CD1c-positive myeloid dendritic cell (primary cell): ENCODE results near the gene SRP68.

Experiments used
- DNase-seq: peaks from one replicate; pipeline ENCODE4 v3.0.0-alpha.2; 2016; ENCODE audit errors: extremely low spot score

The SRP68 gene

DNA sequence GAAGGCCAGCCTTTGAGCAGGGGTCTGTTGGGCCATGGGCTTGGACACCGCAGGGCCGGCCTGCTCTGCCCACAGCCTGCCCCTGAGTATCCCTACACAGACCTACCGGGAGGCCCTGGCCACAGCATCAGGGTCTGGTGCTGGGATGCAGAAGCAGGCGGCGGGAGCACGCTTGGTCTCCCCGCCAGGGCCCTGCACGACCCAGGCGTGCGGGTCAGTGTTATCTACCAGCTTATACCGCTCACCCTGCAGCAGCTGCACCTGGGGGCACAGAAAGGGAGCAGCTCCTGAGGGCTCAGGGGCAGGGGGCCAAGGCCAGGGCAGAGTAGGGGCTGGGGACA, 54.0 kb downstream of the SRP68 start:
- no peak for DNase-seq

DNA sequence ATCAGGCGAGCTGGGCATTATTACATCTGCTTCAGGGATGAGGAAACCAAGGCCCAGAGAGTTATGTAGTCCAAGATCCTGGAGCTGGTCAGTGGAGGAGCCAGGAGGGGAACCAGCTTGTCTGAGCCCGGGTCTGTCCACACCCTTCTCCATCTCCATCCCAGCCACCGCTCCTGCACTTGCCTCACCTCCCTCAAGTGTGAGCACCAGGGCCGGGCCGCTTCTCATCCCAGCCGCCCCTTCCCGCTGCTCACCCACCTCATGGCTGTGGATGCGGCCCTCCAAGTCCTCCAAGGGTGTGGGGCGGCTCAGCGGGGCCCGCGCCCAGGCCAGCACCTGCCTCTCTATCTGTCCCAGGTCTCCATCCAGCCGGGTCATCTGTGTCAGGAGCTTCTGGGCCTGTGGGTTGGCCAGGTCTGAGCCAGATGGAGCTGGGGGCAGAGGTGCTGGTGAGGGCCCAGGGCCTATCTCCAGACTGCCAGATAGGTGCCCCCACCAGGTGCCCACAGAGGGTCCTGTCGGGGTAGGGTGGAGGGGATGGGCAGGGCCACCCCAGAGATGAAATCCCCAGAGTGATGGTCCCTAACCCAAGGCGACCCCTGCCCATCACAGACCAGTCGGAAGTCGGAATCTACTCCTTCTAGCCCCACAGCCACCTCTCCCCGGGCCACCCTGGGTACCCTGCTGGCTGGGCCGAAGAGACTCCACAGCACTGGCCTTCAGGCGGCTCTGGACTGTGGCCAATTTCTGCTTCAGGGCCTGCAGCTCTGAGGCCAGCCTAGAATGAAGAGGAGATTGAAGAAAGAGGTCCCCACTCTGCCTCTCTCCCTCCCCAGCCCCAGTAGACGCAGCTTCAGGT, 54.6 kb downstream of the SRP68 start:
- DNase-seq: no peak

DNA sequence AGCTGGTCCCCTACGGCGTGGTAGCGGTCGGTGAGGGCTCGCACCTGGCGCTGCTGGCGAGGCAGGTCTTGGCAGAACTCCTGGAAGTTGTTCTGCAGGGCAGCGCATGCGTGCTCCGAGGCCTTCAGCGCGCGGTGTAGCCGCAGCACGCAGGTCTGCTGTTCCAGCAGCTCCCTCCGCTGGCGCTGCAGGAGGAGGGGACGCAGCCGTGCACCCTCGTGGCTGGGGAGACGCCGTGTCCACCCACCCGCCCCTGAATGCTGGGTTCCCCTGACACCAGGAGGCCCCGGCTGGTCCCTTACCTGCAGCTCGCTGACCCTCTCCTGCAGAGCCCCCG, 57.4 kb downstream of the SRP68 start:
- no peak for DNase-seq

DNA sequence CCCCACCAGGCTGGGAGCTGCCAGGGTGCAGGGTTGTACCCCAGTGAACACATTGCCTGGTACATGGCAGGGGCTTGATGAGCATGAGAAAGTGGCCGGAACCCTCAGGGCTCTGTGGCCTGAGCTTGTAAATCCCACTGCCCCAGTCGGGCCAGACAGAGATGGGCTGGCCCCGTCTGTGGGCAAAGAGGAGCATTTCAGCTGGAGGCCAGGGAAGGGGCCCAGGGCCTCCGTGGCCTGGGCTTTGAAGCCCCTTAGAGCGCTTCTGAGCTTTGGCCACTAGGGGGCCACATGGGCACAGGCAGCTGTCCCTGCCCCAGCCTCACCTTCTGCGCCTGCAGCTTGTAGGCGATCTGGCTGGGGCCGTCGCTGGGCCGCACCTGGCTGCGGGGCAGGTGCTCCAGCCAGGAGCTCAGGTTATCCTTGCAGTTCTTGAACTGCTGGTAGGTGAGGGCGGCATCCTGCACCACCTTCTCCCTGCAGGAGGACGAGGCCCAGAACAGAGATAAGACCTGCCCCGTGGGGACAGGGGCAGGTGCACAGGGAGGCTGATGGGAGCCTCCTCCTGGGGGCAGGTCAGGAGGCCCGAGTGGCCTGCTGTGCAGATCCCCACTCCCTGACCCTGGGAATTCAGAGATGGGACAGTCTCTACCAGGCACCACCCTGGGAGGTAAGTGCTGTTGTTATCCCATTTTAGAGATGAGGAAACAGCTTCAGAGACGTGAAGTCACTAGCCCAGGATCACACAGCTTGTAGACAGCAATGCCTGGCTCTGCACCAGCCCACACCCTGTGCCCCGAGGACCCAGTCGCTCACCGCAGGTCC, 58.0 kb downstream of the SRP68 start:
- DNase-seq: peak; percentile 79

DNA sequence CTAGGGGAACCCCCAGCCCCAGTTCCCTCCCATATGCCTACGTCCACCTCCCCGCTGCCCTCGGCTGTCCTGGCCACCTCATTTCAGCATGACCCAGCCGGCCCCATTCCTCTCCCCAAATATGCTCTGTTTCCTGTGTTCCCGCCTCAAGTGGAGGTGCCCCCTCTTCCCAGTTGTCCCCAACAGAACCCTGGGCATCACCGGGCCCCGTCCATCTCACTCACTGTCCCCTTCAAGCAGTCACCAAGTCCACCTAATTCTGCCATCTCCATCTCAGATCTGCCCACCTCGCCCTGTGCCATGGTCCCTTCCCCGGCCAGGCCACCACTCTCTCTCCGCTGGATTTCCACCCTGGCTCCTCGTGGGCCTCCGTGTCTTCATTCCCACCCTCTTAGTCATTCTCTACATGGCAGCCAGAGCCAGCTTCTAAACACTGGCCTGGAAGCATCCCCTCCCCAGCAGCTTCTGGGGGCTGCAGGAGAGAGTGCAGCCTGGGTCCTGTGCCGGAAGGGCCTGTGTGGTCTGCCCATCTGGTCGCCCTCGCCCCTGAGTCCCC, 58.9 kb downstream of the SRP68 start:
- DNase-seq: no peak

DNA sequence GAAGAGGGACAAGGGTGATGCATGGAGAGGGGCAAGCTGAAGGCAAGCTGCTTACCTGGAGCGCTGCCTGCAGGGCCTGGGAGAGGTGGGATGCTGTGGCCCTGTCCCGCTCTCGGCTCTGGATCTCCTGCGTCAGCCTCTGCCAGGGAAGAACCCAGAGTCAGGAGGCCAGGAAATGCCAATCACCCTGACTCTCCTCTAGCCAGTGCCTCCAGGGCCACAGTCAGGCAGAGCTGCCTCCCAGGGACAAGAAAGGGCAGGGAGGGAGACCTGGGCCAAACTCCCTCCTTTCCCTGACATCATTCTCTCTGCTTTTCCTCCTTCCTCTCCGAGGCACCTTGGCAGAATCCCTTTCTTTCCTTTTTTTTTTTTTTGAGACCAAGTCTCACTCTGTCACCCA, 60.4 kb downstream of the SRP68 start:
- DNase-seq: no peak

DNA sequence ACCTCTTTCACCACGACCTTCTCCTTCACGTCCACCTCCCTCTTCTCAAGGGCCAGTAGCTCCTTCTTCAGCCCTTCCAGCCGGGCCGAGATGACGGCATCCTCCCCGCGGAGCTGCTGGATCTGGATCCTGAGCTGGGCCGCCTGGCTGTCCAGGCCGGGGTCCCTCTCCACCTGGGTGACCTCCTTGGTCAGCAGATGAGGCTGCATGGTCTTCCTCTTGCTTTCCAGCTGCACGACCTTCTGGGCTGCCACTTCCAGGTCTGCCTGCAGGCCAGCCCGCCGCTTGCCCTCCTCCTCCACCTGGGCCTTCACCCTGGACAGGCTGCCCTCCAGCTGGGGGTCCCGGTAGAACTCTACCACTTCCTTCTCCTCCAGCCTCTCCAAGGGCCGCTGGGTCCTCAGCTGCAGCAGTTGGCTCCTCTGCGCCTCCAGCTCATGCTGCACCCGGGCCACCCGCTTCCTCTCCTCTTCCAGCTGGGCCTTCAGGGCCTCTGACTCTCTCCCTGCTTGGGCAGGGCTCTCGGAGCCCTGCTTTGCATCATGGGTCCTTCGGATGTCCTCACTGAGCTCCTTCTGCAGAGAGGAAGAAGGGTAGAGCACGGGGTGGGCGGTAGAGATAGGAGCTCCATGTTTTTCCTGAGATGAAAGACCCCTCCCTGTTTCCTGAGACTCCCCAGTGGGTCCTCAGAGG, 62.2 kb downstream of the SRP68 start:
- no peak for DNase-seq

DNA sequence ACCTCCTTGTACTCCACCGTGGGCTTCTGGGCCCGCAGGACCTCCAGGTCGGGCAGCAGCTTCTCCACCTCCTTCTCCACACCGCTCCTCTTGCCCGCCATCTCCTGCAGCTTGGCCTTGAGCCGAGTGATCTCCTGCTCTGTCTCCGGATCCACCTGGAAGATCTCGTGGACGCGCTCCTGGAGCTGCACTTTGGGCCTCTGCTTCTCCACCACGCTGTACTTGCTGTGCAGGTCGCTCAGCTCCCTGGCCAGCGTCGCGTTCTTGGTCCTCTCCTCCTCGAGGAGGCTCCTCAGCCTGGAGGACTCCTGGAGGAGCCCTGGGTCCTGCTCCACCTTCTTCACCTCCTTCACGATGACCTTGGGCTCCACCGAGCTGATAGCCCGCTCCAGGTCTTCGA, 62.9 kb downstream of the SRP68 start:
- no peak for DNase-seq

DNA sequence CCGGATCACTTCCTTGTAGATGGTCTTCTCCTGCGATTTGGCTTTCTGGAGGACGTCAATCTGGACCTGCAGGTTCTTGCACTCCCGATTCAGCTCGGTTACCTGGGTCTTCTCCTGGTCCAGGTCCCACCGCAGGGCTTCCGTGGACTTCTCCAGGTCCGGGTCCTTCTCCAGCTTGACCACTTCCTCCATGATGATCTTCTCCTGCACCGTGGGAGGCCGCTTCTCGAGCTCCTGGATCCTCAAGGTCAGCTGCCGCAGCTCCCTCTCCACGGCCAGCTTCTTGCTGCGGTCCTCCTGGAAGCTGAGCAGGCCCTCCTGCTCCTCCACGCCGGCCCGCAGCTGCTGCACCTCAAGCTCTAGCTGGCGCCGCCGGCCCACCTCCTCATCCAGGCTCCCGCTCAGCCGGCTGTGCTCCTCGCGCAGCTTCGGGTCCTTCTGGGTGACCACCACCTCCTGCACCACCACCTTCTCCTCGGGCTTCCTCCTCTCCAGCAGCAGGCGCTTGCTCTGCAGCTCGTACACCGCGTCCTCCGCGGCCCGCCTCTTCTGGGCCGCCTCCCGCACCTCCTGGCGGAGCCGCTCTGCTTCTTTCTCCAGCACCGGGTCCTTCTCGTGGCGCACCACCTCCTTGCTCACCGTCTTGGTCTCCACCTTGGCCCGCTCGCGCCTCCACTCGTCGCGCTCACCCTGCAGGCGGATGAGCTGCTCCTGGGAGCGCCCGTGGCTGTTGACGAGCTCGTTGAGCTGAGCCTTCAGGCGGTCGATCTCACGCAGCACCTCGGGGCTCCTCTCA, 63.5 kb downstream of the SRP68 start:
- no peak for DNase-seq

DNA sequence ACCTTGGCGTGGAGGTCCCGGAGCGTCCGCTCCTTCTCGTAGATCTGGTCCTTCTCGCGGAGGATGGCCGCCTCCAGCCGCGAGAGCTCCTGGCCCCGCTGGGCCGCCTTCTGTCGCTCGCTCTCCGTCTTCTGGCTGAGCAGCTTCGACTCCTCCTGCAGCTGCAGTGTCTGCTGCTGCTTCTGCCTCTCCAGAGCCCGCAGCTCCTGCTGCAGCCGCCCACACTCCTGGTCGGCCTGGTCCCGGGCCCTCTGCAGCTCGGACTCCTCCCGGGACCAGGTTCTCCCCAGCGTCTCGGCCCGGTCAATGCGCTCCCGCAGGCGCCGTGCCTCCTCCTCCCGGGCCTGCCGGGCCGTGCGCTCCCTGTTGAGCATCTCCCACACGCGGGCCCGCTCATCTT, 64.1 kb downstream of the SRP68 start:
- DNase-seq: no peak

DNA sequence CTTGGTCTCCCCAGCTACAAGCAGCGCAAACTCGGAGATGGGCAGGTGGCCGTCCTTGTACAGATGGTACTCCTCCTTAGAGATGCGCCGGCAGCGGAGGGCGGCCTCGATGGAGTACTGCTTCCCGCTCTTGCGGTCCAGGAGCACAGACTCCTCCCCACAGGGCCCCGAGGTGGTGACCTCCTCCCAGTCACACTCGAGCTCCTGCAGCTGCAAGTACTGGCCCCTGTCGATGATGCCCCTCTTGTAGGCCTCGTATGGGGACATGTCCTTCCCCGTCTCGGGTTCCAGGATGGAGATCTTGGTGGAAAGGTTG, 64.5 kb downstream of the SRP68 start:
- DNase-seq: no peak

DNA sequence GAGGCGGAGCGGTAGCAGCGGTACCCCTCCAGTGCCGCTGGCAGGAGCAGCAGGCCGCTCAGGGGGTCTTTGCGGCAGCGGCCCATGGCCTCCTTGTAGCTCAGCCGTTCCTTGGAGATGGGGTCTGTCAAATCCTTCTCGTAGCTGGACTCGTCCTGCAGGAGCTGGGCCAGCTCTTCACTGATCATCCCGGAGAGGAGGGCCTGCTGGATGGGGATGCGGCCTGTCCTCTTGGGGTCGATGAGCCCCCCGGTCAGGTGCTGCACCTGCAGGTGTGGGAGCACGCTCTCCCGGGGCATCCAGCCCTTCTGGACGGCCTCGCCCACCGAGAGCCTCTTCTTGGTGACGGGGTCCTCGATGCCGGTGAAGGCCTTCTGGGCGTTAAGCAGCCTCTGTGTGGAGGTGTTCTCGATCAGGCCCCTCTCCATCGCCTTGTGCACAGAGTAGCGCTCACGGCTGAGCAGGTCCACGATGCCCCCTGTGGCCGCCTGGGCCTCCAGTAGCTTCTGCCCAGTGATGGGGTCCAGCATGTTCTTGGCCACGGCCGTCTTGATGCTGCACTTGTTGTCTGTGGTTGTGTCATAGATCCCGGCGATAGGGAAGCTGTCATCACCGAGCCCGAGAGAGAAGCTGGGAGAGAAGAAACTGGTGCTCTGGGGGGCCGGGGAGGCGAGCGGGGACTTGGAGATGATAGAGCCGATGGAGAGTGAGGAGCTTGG, 65.0 kb downstream of the SRP68 start:
- DNase-seq: no peak

DNA sequence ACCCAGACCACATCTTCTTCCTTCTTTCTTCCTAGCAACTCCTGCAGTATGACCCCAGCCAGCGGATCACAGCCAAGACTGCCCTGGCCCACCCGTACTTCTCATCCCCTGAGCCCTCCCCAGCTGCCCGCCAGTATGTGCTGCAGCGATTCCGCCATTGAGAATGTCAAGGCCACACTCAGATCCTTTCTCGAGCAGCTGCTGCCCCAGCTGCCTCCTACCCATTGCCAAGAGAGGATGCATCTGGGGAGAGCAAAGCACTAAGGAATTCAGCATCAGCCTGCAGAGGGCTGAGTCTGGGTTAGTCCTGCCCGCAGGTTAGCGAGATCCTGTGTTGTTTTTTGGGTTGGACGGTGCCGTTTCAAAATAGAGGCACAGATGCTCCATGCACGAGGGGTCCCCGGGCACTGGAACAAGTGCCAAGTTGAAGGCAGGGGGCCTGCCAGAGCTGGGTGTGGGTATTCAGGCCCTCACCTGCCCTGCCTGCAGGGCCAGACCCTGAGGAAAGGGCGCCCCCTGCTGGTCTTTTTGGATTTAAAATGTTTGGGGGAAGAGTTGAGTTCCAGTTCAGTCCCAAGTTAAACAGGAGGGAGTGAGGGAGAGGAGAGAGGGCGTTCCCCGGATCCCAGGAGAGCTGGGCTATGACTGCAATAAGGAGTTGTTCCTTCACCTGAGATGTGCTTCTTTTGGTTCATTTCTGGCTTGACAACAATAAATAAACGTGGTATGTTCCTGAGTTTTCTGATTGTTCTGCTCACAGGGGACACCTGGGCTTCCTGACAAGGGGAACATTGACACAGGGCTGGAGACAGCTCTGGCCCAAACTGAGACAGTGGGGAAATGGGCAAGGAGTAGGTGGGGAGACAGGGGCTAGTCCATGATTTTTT, 66.8 kb downstream of the SRP68 start:
- peak; percentile 83 for DNase-seq

DNA sequence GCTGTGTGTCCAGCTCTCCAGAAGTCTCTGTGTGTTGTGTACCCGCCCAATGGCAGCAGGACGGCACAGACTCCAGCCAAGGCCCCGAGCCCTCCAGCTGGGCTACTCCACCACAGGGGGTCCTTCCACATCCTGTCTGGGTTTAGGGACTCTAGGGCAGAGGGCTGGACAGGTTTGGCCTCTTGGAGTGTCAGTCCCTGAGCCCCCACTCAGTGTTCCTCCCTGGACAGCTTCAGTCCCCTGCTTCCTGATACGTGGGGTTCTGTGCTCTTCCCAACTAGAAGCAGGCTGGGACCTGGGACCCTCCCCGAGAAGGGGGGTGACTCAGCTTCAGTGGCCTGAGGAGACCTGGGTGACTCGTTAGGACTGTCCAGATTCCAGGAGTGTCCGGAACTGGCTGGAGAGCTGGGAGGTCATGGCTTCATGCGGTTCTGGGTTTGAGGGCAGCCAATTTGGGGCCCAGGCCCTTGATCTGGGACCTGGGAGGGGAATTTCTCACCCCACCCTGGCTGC, 67.5 kb downstream of the SRP68 start:
- DNase-seq: no peak

DNA sequence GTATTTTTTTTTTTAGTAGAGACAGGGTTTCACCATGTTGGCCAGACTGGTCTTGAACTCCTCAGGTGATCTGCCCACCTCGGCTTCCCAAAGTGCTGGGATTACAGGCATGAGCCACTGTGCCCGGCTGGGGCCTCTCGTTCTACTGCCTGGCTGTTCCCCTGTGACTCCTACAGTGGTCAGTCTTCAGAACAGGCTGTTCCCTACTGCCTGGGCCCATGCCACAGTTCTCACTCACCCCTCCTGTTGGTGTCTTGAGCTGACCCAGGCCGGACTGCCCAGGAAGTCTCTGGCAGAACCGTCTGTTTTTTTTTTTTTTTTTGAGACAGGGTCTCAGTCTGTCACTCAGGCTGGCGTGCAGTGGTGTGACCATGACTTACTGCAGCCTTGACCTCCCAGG, 68.4 kb downstream of the SRP68 start:
- no peak for DNase-seq

DNA sequence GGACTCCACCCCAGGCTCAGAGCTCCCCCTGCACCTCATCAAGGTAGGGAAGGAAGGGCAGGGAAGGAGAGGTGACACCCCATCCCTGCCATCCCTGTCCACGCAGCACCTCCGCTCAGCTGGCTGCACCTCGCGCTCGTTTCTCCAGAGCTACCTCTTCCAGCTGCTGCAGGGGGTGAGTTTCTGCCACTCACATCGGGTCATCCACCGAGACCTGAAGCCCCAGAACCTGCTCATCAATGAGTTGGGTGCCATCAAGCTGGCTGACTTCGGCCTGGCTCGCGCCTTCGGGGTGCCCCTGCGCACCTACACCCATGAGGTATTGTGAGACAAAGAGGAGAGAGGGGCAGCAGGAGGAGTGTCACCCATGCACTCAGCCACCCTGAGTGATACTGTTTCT, 70.2 kb downstream of the SRP68 start:
- DNase-seq: no peak

DNA sequence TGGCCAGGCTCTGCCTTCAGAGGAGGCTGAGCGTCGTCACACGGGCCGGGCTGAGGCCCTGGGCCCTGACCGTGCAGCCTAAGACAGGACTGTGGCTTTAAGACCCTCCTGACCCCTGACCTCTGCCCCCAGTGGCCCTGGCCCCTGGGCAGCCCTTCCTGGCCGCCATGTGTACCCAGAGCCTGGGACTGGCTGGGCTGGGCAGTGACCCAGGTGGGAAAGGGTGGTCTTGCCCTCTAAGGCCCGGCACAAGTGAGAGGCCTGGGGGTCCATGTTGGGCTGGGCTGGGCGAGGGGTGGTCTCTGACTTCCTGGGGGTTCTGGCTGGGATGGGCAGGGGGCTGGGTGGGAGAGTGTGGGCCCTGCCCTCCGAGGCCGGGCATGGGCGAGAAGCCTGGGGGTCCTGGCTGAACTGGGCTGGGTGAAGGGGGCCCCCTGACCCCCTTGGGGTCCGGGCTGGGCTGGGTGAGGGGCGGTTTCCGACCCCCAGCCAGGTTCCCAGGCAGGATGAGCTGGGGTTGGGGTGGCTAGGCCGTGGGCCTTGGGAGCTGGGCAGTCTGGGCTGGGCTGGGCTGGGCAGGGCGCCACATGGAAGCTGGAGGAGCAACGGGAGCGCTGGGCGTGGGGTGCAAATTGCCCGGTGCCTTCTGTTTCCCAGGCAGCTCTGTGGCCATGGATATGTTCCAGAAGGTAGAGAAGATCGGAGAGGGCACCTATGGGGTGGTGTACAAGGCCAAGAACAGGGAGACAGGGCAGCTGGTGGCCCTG, 71.4 kb downstream of the SRP68 start, which contains the start of gene CDK3:
Gene CDK3 (plus strand): TSS at position 101 of the 767 bp plus-strand sequence. CDS start 571 bp downstream, at position 672.
- DNase-seq: no peak

DNA sequence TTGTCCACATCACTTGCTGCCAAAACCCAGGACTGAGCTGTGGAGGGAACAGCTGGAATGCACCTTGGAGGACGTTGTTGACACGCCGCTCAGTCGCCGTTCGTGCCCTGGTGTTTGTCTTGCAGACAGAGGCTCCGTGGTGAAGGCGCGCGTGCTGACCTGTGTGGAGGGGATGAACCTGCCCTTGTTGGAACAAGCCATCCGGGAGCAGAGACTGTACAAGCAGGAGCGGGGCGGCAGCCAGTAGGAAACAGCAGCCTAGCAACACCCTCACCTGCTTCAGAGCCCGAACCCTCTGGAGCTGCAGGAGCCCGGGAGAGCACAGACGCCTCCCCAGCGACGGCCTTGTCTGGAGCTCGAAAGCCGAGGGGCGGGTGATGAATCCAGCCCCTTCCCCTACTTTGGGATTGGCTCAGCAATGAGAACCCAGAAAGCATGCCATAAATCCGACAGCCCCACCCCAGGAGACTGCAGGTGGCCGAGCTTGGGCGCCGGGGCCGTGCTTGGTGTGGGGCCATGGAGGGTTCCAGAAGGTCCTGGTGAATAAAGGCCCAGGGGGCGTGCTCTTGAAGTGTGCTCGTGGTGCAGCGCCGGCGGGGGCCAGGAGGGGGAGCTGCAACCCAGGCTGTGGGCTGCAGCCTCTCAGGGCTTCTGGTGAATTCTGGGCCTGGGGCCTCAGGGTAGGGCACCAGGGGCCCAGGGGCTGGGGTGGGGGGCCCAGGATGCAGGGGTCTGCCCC, 72.1 kb downstream of the SRP68 start:
- peak; percentile 65 for DNase-seq
